ENCODE measurements around the gene PRSS21.

GRCh38 chr16:2804728-2805127, 12.3 kb upstream of the PRSS21 start:
- TF ChIP-seq ZNF281 (CRISPR knock-in tag; IDR thresholded peaks at IDR 0.05) (no peak), IRF2 (CRISPR knock-in tag; IDR thresholded peaks at IDR 0.05; ENCODE audit: borderline replicate concordance, low read depth) (no peak), NFATC4 (CRISPR knock-in tag; IDR thresholded peaks at IDR 0.05) (no peak), CTCF (IDR thresholded peaks at IDR 0.05) (no peak), E2F5 (CRISPR knock-in tag; IDR thresholded peaks at IDR 0.05) (no peak), TEAD4 (CRISPR knock-in tag; IDR thresholded peaks at IDR 0.05) (no peak)
- TF ChIP-seq, protein P1, sequence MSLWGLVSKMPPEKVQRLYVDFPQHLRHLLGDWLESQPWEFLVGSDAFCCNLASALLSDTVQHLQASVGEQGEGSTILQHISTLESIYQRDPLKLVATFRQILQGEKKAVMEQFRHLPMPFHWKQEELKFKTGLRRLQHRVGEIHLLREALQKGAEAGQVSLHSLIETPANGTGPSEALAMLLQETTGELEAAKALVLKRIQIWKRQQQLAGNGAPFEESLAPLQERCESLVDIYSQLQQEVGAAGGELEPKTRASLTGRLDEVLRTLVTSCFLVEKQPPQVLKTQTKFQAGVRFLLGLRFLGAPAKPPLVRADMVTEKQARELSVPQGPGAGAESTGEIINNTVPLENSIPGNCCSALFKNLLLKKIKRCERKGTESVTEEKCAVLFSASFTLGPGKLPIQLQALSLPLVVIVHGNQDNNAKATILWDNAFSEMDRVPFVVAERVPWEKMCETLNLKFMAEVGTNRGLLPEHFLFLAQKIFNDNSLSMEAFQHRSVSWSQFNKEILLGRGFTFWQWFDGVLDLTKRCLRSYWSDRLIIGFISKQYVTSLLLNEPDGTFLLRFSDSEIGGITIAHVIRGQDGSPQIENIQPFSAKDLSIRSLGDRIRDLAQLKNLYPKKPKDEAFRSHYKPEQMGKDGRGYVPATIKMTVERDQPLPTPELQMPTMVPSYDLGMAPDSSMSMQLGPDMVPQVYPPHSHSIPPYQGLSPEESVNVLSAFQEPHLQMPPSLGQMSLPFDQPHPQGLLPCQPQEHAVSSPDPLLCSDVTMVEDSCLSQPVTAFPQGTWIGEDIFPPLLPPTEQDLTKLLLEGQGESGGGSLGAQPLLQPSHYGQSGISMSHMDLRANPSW (CRISPR knock-in tag; conservative IDR thresholded peaks at IDR 0.05; ENCODE audit: low read depth), result no peak

Measured in WTC11 (cell line).